Calu3 (cell line): ENCODE results near the gene BRF1. TPM values are rescaled to one million over a fixed set of nuclear protein-coding genes. Genes with fewer than 3 reads are reported as not detected.

Experiments
- BruUV-seq: library from RNA; stranded (reverse); fragments of 400-500 nt; replicated peaks from 2 replicates; lab custom pipeline; 2021; lab: Mats Ljungman, UMichigan
- CTCF ChIA-PET: fragments of 300-600 bp; sonication (Branson Sonifier 250); formaldehyde crosslinking; loops from one replicate; lab custom pipeline; 2022; ENCODE audit warnings: antibody characterized with exemption; lab: Charles Lee
- DNase-seq: peaks from one replicate; pipeline ENCODE4 v3.0.0; 2022
- H3K27ac Mint-ChIP-seq: one replicate; pipeline ENCODE4 v1.8.0; 2022; ENCODE audit warnings: mixed read lengths; ENCODE audit not compliant: unreplicated experiment
- H3K27me3 Mint-ChIP-seq: one replicate; pipeline ENCODE4 v1.8.0; 2022; ENCODE audit warnings: mixed read lengths; ENCODE audit not compliant: unreplicated experiment
- H3K36me3 Mint-ChIP-seq: one replicate; pipeline ENCODE4 v1.8.0; 2022; ENCODE audit warnings: mild to moderate bottlenecking, moderate library complexity, mixed read lengths; ENCODE audit not compliant: insufficient read depth, unreplicated experiment
- H3K4me1 Mint-ChIP-seq: one replicate; pipeline ENCODE4 v1.8.0; 2022; ENCODE audit warnings: mild to moderate bottlenecking, low read depth, mixed read lengths; ENCODE audit not compliant: unreplicated experiment
- H3K4me3 Mint-ChIP-seq: one replicate; pipeline ENCODE4 v1.8.0; 2022; ENCODE audit warnings: mild to moderate bottlenecking, low read depth, moderate library complexity, mixed read lengths; ENCODE audit not compliant: unreplicated experiment
- H3K9me3 Mint-ChIP-seq: one replicate; pipeline ENCODE4 v1.8.0; 2022; ENCODE audit warnings: low read depth, mixed read lengths; ENCODE audit not compliant: unreplicated experiment
- CTCF ChIP-seq: fragments of 200-600 bp; IDR thresholded peaks from one replicate; pipeline ENCODE4 v1.8.0; 2022; ENCODE audit warnings: antibody characterized with exemption; ENCODE audit not compliant: unreplicated experiment
- intact Hi-C: fragments of 100-400 bp; cut with micrococcal nuclease; formaldehyde crosslinking; loops from one replicate; pipeline ENCODE4 v1.10.0; 2022; ENCODE audit not compliant: unreplicated experiment
- total RNA-seq: library from RNA; stranded (reverse); gene quantifications from 2 replicates; pipeline ENCODE4 v1.2.3, GENCODE V29; 2022

BRF1 gene
- total RNA-seq, 1 experiment from 2014 or later = 38.4 TPM

GRCh38 chr14:105169776-105170655 lies 130.8 kb downstream of the BRF1 start:
- peaks cover 11% of the 10 kb centered on the region for H3K27me3 Mint-ChIP-seq
- intact Hi-C loops = loop anchor here (5.0 kb wide), 1 partner anchor 78 kb away; no protein-coding TSS in a partner anchor
- peaks cover 5% of the 10 kb centered on the region for H3K4me1 Mint-ChIP-seq
- no TSS peak for BruUV-seq
- peak overlapping the region; percentile 51 for H3K4me3 Mint-ChIP-seq
- no peaks in the 10 kb centered on the region for H3K9me3 Mint-ChIP-seq
- H3K27ac Mint-ChIP-seq = peak overlapping the region; percentile 68
- CTCF ChIA-PET = no interaction called here
- peaks cover 14% of the 10 kb centered on the region for H3K36me3 Mint-ChIP-seq
- no peak for DNase-seq
- TF ChIP-seq CTCF = no peak

GRCh38 chr14:105168979-105169507 lies 131.8 kb downstream of the BRF1 start:
- intact Hi-C loops = loop anchor here (5.0 kb wide), 1 partner anchor 77 kb away; no protein-coding TSS in a partner anchor
- no TSS peak for BruUV-seq
- TF ChIP-seq CTCF = no peak
- Mint-ChIP-seq H3K27ac (peak overlapping the region; percentile 68), H3K4me1 (peaks cover 10% of the 10 kb centered on the region), H3K4me3 (peak overlapping the region; percentile 51), H3K36me3 (peaks cover 17% of the 10 kb centered on the region), H3K9me3 (no peaks in the 10 kb centered on the region), H3K27me3 (peaks cover 11% of the 10 kb centered on the region)
- DNase-seq = no peak
- CTCF ChIA-PET = no interaction called here

GRCh38 chr14:105168496-105168978 lies 132.3 kb downstream of the BRF1 start, which contains the start of gene JAG2:
Gene JAG2, minus strand, starts transcription at chr14:105168776. Its CDS starts 356 bp downstream, at chr14:105168420.
- peak within 1 kb of the TSS; percentile 68 for H3K27ac Mint-ChIP-seq
- intact Hi-C loops = loop anchor here (5.0 kb wide), 1 partner anchor 76 kb away; no protein-coding TSS in a partner anchor

More at GRCh38 chr14:105168496-105168978, 132.3 kb downstream of the BRF1 start, which contains the start of gene JAG2:
- DNase-seq = peak; percentile 64
- H3K4me1 Mint-ChIP-seq = peaks cover 10% of the 10 kb centered on the region
- peak within 1 kb of the TSS; percentile 55 for H3K4me3 Mint-ChIP-seq
- H3K9me3 Mint-ChIP-seq = no peaks in the 10 kb centered on the region
- no TSS peak for BruUV-seq
- H3K36me3 Mint-ChIP-seq = peaks cover 18% of the 10 kb centered on the region
- CTCF ChIA-PET = interaction anchor here (1.0 kb wide), 1 partner anchor 77 kb away, joined by 3 read pairs; no protein-coding TSS in a partner anchor
- TF ChIP-seq CTCF = no peak
- H3K27me3 Mint-ChIP-seq = peaks cover 11% of the 10 kb centered on the region
